ENCODE measurements around the gene LANCL2. TPM values are rescaled to one million over a fixed set of nuclear protein-coding genes. Genes with fewer than 3 reads are reported as not detected.

Gene LANCL2
- total RNA-seq, 4 donors from 2014 or later: 12.6 to 23.3 (median 18.6) TPM

GRCh38 chr7:55362927-55363326, 2.2 kb upstream of the LANCL2 start:
- ATAC-seq (ENCODE audit: low FRiP score) (no peak), DNase-seq (ENCODE audit: low spot score) (no peak)
- no peak for TF ChIP-seq CTCF (IDR thresholded peaks at IDR 0.05)

GRCh38 chr7:55363386-55364170, 1.6 kb upstream of the LANCL2 start:
- DNase-seq (ENCODE audit: low spot score) (no peak), ATAC-seq (ENCODE audit: low FRiP score) (no peak)
- no peak for TF ChIP-seq CTCF (IDR thresholded peaks at IDR 0.05)

GRCh38 chr7:55365675-55366460, 731 bp downstream of the LANCL2 start:
- ATAC-seq (ENCODE audit: low FRiP score) (peak; percentile 99), DNase-seq (ENCODE audit: low spot score) (peak; percentile 81)
- no peak for TF ChIP-seq CTCF (IDR thresholded peaks at IDR 0.05)

DNA sequence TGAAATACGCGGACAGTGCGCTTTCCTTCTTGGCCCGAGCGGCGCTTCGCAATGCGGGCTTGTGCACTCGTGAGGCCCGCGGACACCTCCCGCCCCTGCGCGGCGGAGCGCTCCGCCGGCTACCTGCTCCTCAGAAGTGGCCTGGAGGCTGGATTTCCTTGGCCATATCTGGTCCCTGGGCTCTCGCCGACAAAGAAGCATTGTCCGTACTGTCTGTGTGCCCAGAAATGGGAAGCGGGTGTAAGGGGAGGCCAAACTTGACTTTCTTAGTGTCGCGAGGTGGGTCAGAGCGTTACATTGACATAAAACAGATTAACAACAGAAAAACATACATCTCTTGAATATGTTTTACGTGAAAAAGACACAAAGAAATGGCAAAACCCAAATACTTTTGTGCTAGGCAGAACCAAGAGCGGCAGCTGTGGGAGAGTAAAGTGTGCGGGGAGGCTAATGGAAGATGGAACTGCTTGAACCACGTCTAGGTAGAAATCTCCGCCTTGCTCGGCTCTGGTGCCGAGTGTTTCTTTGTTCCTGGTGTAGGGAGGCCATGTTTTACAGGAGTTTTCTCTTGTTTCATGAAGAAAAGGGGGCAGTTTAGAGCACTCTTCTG, 1.4 kb downstream of the LANCL2 start:
- DNase-seq (ENCODE audit: low spot score): no peak
- ATAC-seq (ENCODE audit: low FRiP score): no peak
- TF ChIP-seq CTCF (IDR thresholded peaks at IDR 0.05): no peak

GRCh38 chr7:55367283-55367840, 2.2 kb downstream of the LANCL2 start:
- no peak for ATAC-seq (ENCODE audit: low FRiP score)
- no peak for DNase-seq (ENCODE audit: low spot score)
- TF ChIP-seq CTCF (IDR thresholded peaks at IDR 0.05): no peak

DNA sequence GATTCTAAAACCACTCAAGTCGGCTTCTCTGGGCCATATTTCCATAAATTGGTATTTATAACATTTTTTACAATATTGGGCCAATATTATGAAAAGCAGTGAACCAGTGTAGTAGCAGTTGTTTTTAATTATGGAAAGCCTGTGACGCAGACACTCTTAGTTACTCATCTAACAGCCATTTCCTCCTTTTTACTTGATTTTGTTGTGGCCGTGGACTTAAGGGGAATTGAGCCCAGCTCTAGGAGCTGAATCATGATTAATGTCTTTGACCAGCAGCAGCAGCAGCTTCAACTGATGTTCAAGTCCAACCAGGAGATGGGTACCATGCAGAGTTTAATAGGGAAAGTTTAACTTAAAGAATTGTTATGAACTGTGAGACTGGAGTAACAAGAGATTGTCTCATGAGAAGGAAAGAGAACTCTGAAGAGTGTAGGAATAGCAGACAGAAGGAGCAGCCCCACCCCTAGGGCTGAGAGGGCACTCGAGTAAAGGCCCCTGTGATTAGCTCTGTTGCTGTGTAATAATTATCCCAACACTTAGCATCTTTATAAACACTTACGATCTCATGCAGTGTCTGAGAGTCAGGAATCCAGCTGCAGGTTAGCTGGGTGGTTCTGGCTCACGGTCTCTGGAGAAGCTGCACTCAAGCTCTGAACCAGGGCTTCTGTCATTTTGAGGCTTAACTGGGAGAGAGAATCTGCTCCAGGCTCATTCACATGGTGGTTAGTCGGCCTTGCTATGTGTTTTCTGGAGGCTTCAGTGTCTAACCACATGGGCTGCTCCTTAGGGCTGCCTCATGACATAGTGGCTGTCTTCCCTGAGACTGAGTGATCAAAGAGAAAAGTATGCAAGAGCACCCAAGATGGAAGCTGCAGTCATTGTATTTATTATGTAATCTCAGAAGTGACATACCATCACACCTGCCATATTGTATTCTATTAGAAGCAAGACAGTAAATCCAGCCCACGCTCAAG, 4.6 kb downstream of the LANCL2 start:
- no peak for TF ChIP-seq CTCF (IDR thresholded peaks at IDR 0.05)
- ATAC-seq (ENCODE audit: low FRiP score): no peak
- DNase-seq (ENCODE audit: low spot score): no peak
